KOPT-K1 (cell line): ENCODE measurements around the gene REPIN1.
"Not testable (repeated sequence)": the region's sequence is repeated elsewhere in the genome, so short reads cannot be mapped to it uniquely, and the experiment has no call there.

Experiments
- H3K27ac ChIP-seq: fragments of 200-600 bp; sonication (generic); 2 replicates; pipeline ENCODE4 v1.5.1; 2016; ENCODE audit warnings: antibody characterized with exemption, mild to moderate bottlenecking, low read depth, low read length; ENCODE audit not compliant: poor library complexity, severe bottlenecking
- H3K36me3 ChIP-seq: fragments of 200-600 bp; sonication (generic); 2 replicates; pipeline ENCODE4 v1.5.1; 2017; ENCODE audit warnings: antibody characterized with exemption, mild to moderate bottlenecking, low read length, moderate library complexity; ENCODE audit not compliant: insufficient read depth
- H3K9me3 ChIP-seq: fragments of 200-600 bp; sonication (generic); 2 replicates; pipeline ENCODE4 v1.5.1; 2017; ENCODE audit warnings: antibody characterized with exemption, low read length, mild to moderate bottlenecking; ENCODE audit not compliant: insufficient read depth, poor library complexity, severe bottlenecking

REPIN1 gene

GRCh38 chr7:150382123-150382843 lies 13.7 kb downstream of the REPIN1 start:
- no peaks in the 10 kb centered on the region for H3K9me3 ChIP-seq
- H3K36me3 ChIP-seq = 0 out of 2 replicates have a peak, but pooled peaks cover 6% of the 10 kb centered on the region
- no peak overlapping the region for H3K27ac ChIP-seq

GRCh38 chr7:150382844-150383225 lies 14.2 kb downstream of the REPIN1 start:
- no peak overlapping the region for H3K27ac ChIP-seq
- no peaks in the 10 kb centered on the region for H3K9me3 ChIP-seq
- peaks cover 8% of the 10 kb centered on the region; the same call in 1 of the 2 replicates for H3K36me3 ChIP-seq

DNA sequence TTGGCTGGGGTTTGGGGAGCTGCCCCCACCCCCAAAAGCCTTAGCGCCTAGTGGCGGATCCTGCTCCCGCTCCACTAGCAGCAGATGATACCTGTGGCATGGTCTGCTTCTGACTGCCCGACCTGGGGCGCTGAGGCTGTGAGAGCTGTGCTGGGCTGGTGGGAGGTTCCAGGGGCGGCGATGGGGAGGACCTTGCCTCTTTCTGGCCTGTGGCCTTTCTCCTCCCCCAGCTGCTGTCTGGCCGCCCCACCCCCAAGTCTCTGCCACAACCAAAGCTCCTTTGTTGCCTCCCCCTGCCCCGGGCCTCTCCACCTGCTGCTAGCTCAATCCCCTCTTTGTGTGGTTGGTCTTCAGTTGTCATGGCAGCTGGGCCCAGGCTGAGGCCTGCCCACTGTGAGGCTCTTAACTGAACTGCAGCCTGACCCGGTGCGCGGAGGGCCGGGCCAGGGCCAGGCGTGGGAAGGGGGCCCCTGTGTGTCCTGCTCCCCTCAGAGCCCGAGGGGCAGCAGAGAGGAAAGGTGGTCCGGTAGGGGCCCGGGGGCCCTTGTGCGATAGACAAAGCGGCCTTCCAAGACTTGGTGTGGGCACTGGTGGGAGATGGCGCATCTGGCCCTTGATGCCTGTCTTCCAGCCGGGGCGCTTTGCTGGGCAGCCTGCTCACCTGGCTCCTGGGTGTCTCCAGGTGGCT lies 15.2 kb downstream of the REPIN1 start:
- no peaks in the 10 kb centered on the region for H3K9me3 ChIP-seq
- H3K36me3 ChIP-seq = peaks cover 18% of the 10 kb centered on the region; the same call in 1 of the 2 replicates
- H3K27ac ChIP-seq = peak overlapping the region; percentile 33

DNA sequence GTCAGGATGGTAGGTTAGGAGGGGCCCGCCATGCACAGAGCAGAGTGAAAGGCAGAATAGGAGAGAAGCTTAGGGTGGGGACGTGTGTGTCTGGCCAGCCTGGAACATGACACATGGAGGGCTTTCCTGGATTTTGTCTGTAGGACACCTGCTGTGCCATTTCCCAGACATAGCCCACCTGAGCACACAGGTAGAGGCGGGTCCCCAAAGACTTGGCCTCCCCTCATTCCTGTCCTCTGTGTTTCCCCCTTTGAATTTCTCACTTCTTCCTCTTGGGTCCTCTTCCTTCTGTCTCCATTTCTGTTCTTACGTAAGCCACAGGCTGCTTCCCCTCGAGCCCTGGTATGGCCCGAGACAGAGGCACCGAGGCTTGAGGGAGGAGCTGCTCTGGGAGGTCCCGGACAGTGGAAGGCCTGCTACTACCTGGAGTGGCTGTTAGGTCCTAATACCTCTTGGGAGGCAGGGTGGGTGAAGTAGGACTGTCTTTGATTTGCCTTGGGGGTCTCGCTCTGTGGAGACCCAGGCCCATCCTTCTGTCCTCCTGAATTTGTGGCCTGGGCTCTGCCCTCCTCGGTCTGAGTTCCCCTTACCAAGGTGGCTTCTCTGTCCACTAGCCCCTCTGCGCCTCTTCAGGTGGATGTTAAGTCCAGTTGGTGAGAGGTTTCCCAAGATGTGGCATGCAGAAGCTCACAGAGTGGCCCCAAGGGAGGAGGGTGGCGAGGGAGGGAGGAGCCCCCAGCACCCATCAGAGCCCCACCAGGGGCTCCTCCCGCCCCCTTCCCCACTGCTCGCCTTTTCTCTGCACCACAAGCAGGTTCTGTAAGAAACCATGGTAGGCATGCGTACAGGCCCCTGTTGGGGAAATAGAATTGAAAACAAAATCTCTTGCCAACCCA lies 16.0 kb downstream of the REPIN1 start:
- Histone ChIP-seq H3K36me3 (peaks cover 26% of the 10 kb centered on the region; the same call in 1 of the 2 replicates), H3K27ac (peak overlapping the region; percentile 15), H3K9me3 (no peaks in the 10 kb centered on the region)

- Histone ChIP-seq H3K27ac (no peak overlapping the region), H3K9me3 (no peaks in the 10 kb centered on the region), H3K36me3 (peaks cover 30% of the 10 kb centered on the region)
Observed at GRCh38 chr7:150385302-150385723, 16.7 kb downstream of the REPIN1 start.

DNA sequence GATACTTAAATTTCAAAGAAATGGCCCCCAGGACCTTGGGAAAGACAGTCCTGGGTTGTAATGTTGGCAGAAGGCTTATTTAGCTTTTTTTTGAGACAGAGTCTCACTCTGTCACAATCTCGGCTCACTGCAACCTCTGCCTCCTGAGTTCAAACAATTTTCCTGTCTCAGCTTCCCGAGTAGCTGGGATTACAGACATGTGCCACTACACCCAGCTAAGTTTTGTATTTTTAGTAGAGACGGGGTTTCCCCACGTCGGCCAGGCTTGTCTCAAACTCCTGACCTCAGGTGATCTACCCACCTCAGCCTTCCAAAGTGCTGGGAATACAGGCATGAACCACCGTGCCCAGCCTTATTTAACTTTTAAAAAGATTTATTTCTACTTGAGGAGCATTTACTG lies 17.3 kb downstream of the REPIN1 start:
- peaks cover 36% of the 10 kb centered on the region for H3K36me3 ChIP-seq
- not testable (repeated sequence) for H3K27ac ChIP-seq, H3K9me3 ChIP-seq

- peaks cover 37% of the 10 kb centered on the region for H3K36me3 ChIP-seq
- no peak overlapping the region for H3K27ac ChIP-seq
- no peaks in the 10 kb centered on the region for H3K9me3 ChIP-seq
Observed at GRCh38 chr7:150388306-150388705, 19.7 kb downstream of the REPIN1 start.

- no peaks in the 10 kb centered on the region for H3K9me3 ChIP-seq
- H3K36me3 ChIP-seq = peaks cover 37% of the 10 kb centered on the region
- no peak overlapping the region for H3K27ac ChIP-seq
Observed at GRCh38 chr7:150388709-150389531, 20.3 kb downstream of the REPIN1 start.

GRCh38 chr7:150389532-150389816 lies 20.9 kb downstream of the REPIN1 start:
- H3K27ac ChIP-seq = no peak overlapping the region
- peaks cover 37% of the 10 kb centered on the region for H3K36me3 ChIP-seq
- no peaks in the 10 kb centered on the region for H3K9me3 ChIP-seq

DNA sequence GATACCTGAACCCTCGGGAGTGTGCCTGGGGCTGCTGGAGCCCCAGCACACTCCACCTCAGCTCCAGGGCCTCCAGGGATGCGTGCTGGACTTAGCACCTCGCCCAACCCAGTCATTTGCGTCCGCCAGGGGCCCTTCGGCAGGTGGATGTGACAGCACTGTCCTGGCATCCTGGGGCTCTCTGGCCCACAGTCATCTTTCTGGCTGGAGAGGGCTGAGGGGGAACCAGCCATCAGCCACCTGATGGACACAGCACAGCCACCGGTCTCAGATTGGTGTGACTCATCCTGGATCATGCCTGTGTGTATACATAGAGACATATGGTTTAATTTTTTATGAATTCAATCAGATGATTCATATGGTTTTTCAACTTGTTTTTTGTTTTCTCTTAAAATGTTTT lies 21.6 kb downstream of the REPIN1 start:
- Histone ChIP-seq H3K27ac (no peak overlapping the region), H3K36me3 (peaks cover 37% of the 10 kb centered on the region), H3K9me3 (no peaks in the 10 kb centered on the region)

GRCh38 chr7:150393325-150393724 lies 24.7 kb downstream of the REPIN1 start:
- Histone ChIP-seq H3K9me3 (no peaks in the 10 kb centered on the region), H3K36me3 (peaks cover 48% of the 10 kb centered on the region), H3K27ac (no peak overlapping the region)

- Histone ChIP-seq H3K9me3 (no peaks in the 10 kb centered on the region), H3K27ac (no peak overlapping the region), H3K36me3 (peaks cover 39% of the 10 kb centered on the region; the same call in 1 of the 2 replicates)
Observed at GRCh38 chr7:150396426-150396825, 27.8 kb downstream of the REPIN1 start.

DNA sequence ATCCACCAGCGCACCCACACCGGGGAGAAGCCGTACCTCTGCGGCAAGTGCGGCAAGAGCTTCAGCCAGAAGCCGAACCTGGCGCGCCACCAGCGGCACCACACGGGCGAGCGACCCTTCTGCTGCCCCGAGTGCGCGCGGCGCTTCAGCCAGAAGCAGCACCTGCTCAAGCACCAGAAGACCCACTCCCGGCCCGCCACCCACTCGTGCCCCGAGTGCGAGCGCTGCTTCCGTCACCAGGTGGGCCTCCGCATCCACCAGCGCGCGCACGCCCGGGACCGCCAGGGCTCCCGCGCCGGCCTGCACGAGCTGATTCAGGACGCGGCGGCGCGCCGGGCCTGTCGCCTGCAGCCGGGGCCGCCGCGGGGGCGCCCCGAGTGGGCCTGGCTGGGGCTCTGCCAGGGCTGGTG lies 28.2 kb downstream of the REPIN1 start:
- no peaks in the 10 kb centered on the region for H3K9me3 ChIP-seq
- peaks cover 39% of the 10 kb centered on the region; the same call in 1 of the 2 replicates for H3K36me3 ChIP-seq
- no peak overlapping the region for H3K27ac ChIP-seq

DNA sequence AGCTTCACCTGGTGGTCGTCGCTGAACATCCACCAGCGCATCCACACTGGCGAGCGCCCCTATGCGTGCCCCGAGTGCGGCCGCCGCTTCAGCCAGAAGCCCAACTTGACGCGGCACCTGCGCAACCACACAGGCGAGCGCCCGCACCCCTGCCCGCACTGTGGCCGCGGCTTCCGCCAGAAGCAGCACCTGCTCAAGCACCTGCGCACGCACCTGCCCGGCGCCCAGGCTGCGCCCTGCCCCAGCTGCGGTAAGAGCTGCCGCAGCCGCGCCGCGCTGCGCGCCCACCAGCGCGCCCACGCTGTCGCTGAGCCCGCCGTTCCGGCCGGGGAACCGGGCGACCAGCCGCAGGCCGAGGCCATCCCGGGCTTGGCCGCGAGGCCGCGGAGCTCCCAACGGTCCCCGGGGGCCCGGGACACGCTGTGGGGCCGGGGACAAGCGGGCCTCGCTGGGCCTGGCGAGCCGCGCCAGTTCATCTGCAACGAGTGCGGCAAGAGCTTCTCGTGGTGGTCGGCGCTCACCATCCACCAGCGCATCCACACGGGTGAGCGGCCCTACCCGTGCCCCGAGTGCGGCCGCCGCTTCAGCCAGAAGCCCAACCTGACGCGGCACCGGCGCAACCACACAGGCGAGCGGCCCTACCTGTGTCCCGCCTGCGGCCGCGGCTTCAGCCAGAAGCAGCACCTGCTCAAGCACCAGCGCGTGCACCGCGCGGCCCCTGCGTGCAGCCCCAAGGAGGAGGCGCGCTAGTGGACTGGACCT lies 28.9 kb downstream of the REPIN1 start:
- no peak overlapping the region for H3K27ac ChIP-seq
- peaks cover 39% of the 10 kb centered on the region; the same call in 1 of the 2 replicates for H3K36me3 ChIP-seq
- H3K9me3 ChIP-seq = no peaks in the 10 kb centered on the region
